Activated CD4-positive, CD25-positive, alpha-beta regulatory T cell treated with anti-CD3 and anti-CD28 coated beads, Interleukin-2, amount 50 U/mL, for 72 hours (primary cell): ENCODE measurements around the gene ENTPD8.

Experiments
- DNase-seq: peaks from one replicate; pipeline ENCODE4 v3.0.0; 2021

ENTPD8 gene

GRCh38 chr9:137441289-137441934 lies at the start of gene ENTPD8:
ENTPD8 (minus strand) TSS chr9:137441357; CDS start chr9:137438285, 3,072 bp downstream.
- no peak for DNase-seq

DNA sequence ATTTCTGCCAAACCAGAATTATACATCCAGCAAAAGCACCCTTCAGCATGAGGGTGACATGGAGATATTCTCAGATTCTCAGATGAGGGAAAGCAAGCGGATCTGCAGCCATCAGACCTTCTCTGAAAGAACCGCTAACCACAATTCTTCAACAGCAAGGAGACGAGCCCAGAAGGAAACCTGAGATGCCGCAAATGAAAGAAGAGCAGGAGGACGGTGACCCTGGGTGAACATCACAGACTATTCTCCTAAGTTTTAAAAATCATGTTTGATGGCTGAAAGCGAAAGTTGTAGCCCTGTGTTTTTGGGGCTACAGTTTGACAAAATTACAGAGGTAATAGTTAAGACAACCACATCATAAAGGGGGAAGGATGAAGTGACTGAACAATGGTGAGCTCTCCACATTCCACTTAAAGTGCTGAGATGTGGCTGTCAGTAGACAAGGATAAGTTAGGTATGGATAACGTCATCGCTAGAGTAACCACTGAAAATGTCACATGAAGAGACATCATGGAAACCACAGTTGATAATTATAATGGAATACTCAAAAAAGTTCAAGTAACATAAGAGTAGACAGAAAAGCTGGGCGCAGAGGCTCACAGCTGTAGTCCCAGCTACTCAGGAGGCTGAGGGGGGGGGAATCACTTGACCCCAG lies 49.5 kb upstream of the ENTPD8 start:
- no peak for DNase-seq

GRCh38 chr9:137488906-137489305 lies 47.7 kb upstream of the ENTPD8 start:
- DNase-seq: no peak

GRCh38 chr9:137488327-137488653 lies 47.1 kb upstream of the ENTPD8 start:
- no peak for DNase-seq

DNA sequence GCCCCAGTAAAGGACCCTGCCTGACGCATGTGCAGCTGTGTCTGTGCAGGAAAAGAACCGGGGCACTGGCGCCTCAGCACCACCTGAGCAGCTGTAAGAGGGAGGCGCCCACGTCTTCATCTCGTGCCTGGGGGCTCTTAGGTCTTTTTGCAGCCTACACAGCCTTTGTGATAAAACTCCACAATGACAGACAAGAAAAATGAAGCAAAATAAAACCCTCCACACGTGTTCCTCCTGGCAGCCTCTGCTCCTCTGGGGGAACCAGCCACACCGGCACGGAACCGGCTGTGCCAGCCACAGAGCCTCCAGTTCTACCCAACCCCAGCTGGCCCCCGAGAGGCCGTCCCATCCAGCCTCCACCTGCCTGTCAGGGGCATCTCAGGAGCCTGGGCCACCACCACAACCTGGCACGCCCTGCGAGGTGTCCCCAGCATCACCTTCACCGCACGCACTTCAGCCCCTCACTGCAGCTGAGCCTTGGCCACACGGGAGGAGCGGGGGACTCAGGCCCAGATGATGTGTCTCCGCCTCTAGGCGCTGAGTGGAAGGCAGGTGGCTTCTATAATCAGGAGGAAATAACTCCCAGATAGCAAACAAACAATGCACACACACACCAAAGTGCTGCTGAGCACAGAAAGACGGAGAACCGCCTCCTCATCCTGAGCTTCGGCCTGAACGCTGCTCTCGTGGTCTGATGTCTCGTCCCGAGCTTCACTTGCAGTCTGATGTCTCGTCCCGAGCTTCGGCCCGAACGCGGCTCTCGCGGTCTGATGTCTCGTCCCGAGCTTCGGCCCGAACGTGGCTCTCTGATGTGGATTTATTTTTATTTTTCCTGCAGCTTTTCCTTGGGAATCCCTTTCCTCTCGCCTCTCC lies 46.5 kb upstream of the ENTPD8 start:
- no peak for DNase-seq

GRCh38 chr9:137486545-137487453 lies 45.6 kb upstream of the ENTPD8 start:
- DNase-seq: no peak

DNA sequence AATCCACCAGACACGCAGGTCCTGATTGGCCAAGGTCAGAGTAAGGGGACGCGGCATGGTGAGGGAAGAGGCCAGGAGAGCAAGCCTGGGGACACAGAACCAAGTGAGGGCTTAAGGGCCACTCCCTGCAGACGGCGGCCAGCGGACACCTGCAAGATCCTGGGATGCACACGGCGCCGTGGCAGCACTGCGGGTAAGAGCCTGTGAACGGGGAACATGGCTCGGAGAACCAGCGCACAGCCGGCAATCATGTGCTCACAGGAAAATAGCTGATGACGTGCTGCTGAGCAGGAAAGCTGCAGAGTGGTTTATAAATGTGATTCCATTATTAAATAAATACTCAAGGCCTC lies 45.0 kb upstream of the ENTPD8 start:
- no peak for DNase-seq

GRCh38 chr9:137485343-137486140 lies 44.4 kb upstream of the ENTPD8 start:
- no peak for DNase-seq

DNA sequence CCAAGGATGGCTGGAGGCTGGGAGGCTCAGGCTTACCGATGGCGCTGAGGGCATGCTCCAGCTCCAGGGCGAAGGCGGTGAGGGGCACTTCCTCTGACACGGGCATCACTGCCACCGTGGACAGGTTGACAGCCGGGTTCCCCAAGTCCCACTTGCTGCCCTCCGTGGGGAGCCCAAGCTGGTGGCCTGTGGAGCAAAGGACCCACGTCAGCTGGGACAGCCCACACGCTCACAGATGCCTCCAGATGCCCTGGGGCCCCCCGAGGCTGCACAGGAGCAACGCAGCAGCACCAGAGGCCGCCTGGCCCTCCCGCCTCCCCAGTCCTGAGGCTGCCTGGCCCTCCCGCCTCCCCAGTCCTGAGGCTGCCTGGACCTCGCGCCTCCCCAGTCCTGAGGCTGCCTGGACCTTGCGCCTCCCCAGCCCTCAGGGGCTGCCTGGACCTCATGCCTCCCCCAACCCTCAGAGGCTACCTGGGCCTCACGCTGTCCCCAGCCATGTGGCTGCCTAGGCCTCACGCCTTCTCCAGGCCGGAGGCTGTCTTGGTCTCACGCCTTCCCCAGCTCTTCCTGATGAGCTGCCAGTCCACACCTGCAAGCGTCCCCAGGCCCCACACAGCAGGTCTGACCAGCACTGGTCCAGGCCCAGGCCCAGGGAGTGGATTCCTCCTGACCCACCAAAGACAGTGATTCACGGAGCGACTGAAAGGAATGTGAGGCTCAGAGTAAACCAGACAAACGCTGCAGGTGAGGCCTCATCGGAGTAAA lies 43.6 kb upstream of the ENTPD8 start:
- no peak for DNase-seq

GRCh38 chr9:137482094-137482781 lies 41.1 kb upstream of the ENTPD8 start:
- no peak for DNase-seq

GRCh38 chr9:137480686-137481683 lies 39.8 kb upstream of the ENTPD8 start:
- no peak for DNase-seq

DNA sequence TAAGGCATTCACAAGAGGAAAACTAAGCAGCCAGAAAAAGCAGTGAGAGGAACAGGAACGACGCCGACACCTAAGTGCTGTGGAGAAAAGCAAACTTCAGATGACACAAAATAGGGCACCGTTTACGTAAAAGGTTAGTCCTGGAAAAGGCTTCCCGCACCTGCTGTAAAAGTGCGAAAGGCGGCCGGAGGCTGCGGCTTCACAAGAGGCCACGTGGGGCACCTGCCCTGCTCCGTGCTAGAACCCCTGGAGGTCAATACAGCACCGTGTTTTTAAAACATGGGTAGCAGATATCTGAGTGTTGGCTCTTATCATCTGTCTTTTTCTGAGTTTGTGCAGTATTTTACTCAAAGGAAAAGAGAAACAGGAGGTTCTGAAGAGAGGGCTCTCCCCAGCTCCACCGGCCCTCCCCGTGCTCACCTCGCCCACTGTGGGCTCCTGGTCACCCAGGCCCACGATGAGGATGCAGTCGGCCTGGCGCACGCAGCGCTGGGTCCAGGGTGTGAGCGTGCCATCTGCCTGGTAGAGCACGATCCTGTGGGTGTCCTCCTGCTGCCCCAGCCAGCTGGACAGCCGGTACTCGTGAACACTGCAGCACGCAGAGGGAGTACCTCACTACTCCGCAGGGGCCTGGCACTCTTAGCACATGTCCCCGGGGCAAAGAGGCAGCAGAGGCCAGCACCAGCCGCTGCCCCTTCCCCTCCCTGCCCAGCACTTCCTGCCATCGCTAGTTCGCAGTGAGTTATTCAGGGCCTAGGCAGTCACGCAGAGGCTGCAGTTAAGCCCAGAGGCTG lies 38.9 kb upstream of the ENTPD8 start:
- no peak for DNase-seq

GRCh38 chr9:137478962-137479861 lies 38.1 kb upstream of the ENTPD8 start:
- no peak for DNase-seq

GRCh38 chr9:137478613-137478961 lies 37.4 kb upstream of the ENTPD8 start:
- DNase-seq: no peak

DNA sequence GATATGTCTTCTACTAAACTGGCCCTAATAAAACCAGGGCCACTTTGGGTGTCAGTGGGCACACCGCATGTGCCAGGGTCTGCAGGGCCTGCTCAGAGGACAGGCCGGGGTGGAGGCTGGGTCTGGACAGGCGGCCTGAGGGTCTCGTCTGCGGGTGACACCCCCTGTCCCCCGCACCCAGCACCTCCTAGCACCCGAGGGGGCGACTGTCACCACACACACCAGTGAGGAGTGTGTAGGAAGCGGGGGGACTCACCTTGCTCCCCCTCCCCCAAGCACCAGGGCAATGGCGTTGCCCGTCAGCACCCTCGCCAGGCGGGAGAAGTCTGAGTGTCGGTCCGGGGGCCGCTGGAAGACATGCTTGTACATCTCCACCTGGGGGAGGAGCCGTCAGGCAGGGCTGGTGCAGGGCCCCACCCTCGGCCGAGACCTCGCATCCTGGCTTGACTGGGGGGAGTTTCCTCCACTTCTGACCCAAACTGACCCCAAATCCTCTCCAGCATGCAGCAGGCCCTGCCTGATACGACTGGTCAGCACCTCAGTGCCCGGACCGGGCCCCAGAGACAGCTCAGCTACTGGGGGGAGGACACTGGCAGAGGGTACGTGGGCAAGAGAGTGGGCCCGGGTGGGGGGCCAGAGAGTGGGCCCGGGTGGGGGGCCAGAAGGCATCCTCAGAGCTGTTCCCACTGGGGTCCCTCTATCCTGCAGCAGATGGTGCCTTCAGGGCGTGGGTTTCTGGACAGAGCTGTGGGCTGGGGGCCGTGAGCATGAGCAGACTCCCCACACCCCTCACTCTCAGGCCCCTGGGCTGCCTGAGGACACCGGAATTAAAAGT lies 36.8 kb upstream of the ENTPD8 start:
- no peak for DNase-seq

- no peak for DNase-seq
Observed at GRCh38 chr9:137476856-137477255, 35.7 kb upstream of the ENTPD8 start.

DNA sequence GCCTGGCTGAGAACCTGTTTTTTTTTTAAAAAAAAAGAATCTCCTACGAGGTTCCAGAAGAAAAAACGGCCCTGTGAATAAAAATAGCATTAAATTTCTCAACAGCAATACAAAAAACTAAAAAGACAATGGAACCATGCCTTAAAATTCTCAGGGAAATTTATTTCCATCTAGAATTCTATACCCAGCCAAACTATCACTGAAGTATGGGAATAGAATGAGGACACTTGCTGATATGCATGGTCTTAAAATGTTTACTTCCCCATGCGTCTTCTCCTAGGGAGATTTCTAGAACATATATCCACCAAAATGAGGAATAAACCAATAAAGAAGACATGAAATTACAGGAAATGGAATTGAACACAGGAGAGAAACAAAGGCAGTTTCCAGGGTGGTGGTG lies 34.5 kb upstream of the ENTPD8 start:
- no peak for DNase-seq
